G401.6 (cell line): Measurements from ENCODE around the gene KIFC1.
"Not testable (repeated sequence)": the region's sequence is repeated elsewhere in the genome, so short reads cannot be mapped to it uniquely, and the experiment has no call there.

Experiments
- FAIRE-seq: peaks from 2 replicates; lab custom pipeline; 2012; peaks lifted over from hg19 to GRCh38; lab: Jason Lieb, UNC

Gene KIFC1

DNA sequence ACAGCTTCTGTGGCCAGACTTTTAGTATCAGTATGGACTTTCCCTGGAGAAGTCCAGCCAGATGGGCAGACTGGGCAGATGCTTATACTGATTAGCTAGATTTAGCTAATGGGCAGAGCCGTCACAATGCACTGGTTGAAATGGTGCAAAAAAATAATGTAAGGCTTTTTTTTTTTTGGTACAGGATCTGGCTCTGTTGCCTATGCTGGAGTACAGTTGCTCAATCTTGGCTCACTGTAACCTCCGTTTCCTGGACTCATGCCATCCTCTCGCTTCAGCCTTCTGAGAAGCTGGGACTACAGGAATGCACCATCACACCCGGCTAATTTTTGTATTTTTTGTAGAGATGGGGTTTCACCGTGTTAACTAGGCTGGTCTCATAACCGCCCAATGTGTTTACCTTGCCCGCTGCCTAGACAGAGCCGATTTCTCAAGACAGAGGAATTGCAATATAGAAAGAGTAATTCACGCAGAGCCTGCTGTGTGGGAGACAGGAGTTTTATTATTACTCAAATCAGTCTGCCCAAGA is 16.4 kb upstream of the KIFC1 start:
- no peak for FAIRE-seq

- FAIRE-seq, result no peak
Measured at GRCh38 chr6:33377171-33377570, 14.5 kb upstream of the KIFC1 start.

- not testable (repeated sequence) for FAIRE-seq
Measured at GRCh38 chr6:33379184-33379583, 12.4 kb upstream of the KIFC1 start.

GRCh38 chr6:33380272-33380981 is 11.2 kb upstream of the KIFC1 start:
- FAIRE-seq, result no peak

GRCh38 chr6:33383427-33384185 is 8.0 kb upstream of the KIFC1 start:
- no peak for FAIRE-seq

- FAIRE-seq, result peak; percentile 84
Measured at GRCh38 chr6:33384581-33385020, 7.0 kb upstream of the KIFC1 start.

DNA sequence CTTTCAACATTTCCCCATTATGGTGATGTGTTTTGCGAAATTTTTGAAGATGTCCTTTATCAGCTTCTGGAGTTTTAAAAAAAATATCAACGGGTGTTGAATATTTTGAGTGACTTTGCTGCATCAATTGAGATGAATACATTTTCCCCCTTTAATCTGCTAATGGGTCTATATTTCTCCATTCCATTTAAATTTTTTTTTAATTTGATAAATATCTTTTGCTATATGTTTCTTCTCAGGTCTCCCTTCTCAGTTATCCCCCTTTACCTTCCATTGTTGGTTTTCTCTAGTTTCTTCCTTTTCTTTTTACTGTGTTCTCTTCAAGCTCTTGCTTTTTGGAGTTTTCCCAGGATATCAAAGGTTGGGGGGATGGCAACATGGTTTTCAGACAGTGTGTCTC is 1.4 kb upstream of the KIFC1 start:
- no peak for FAIRE-seq

DNA sequence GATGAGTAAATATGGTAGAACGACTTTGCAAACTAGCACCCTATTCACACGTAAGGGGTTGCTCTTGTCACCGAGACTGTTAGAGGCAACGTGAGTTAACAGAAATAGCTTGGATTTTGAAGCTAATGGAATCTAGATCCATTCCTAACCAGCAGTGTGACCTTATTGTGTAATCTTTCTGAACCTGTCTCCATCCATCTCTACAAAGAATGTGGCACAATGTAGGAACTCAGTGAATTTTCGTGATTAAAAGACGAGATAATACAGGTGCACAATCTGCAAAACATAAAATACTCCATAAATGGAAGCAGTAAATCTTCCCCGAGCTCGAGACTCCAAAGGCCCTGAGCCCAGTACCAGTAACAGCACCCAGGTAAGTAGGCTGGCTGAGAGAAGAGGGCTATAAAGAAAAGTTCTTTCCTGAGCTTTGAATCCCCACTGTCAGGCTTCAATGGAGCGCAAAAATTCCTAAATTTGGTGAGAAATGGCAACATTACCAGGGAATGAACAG is 801 bp upstream of the KIFC1 start:
- no peak for FAIRE-seq

DNA sequence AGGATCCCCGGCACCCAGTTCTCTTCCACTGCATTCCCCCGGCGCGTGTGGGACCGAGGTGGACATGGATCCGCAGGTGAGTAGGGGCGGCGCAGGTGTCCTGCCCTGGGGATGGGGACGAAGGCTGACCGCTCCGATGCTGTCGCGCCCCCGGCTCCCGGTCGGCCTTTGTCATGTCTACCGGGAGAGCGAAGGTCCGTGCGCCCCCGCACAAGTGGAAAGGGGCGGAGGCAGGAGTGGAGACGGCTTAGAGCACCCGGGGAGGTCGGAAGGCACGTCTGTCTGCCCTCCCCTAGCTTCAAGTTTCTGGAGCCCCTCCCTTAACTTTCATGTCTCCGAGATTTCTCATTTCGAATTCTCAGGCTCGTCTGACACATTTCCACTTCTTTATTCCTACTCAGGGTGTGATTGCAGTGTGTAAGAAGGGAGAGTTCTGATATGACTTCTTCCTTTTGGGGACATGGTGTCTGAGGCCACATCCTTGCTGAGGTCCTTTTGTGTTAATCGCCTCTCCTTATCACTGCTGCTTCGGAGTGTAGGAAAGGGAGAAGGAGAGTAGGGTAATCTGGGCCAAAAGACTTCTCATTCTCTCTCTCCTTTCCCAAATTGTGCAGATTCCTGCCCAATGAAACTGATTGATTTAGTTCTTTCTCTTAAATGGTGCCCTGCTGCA is 435 bp downstream of the KIFC1 start:
- FAIRE-seq, result no peak

DNA sequence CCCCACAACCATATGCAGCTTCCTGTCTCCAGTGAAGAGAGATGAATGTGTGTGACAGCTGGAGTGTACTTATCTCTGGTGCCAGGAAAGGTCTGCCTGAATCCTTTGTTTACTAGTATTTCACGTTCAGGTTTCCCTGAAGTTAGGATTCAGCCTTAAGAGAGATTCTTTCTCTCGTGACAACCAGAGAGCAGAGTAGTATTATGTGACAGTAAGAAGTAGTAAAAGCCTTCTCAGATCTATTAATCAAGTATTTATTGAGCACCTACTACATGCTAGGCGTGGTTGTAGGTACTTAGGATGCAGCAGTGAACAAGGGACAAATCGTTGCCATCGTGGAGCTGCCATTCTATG is 949 bp downstream of the KIFC1 start:
- FAIRE-seq, result no peak

- no peak for FAIRE-seq
Measured at GRCh38 chr6:33392979-33393378, 1.4 kb downstream of the KIFC1 start.

DNA sequence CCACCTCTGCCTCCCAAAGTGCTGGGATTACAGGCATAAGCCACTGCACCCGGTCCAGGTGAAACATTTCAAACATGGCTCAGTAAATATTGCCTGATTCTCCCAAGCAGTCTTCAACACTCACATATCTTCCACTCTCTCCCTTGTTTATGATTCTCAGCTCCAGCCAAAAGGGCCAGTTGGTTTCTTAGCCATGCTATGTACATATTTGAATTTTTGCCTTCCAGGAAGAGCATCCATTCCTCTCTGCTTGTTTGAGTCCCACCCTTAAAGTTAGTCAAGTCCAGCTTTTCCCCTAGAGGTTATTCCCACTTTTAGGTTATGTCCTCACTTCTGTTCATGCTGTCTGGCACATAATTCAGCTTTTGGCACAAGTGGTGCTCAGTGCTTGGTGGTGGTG is 5.9 kb downstream of the KIFC1 start:
- FAIRE-seq, result no peak

DNA sequence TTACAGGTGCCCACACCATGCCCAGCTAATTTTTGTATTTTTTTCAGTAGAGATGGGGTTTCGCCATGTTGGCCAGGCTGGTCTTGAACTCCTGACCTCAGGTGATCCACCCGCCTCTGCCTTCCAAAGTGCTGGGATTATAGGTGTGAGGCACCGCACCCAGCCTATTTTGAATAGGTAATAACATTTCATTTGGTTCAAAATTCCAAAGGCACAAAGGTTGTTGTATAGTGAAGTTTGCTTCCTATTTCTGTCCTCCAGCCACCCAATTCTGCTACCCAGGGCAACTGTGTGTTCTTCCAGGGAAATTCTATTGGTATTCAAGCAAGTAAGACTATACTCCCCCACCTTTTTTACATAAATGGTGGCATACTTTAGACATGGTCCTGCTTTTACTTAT is 7.0 kb downstream of the KIFC1 start:
- FAIRE-seq, result not testable (repeated sequence)

DNA sequence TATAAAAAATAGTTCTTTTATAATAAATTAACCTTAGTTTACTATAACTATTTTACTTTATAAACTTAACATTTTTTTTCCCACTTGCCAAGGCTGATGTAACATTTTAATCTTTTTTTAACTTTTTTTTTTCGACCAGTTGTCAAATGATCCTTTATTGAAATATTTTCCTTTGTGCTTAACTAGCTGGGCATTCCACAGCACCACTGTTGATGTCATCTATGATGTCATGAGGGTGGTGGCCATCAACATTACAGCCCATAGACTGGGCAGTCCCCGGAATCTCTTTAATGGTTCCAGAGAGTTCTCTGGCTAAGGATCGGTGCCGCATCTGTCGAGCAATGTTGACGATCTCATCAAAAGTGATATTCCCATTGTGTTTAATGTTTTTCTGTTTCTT is 8.3 kb downstream of the KIFC1 start:
- FAIRE-seq, result not testable (repeated sequence)

GRCh38 chr6:33404884-33405283 is 13.3 kb downstream of the KIFC1 start:
- no peak for FAIRE-seq

DNA sequence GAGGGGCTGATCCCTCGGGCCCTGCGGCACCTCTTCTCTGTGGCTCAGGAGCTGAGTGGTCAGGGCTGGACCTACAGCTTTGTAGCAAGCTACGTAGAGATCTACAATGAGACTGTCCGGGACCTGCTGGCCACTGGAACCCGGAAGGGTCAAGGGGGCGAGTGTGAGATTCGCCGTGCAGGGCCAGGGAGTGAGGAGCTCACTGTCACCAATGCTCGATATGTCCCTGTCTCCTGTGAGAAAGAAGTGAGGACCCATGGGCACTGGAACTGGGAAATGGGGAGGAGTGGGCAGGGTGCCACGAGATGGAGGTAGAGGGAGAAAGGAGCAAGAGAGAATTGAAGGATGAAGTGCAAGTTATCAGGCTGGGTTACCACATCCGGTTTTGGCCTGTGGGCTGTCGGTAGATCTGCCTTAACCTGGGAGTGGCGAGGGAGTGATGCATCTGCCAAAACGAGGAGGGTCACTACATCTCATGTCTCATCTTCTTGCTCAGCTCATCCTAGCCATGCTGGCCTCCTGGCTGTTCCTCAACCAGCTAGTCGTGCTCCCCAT is 13.8 kb downstream of the KIFC1 start:
- no peak for FAIRE-seq

DNA sequence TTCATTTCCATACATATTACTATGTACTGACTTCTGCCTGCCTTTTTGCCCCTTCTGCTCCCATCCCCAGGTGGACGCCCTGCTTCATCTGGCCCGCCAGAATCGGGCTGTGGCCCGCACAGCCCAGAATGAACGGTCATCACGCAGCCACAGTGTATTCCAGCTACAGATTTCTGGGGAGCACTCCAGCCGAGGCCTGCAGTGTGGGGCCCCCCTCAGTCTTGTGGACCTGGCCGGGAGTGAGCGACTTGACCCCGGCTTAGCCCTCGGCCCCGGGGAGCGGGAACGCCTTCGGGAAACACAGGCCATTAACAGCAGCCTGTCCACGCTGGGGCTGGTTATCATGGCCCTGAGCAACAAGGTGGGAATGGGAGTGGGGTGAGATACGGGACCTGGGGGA is 14.5 kb downstream of the KIFC1 start:
- no peak for FAIRE-seq

GRCh38 chr6:33407132-33407718 is 15.6 kb downstream of the KIFC1 start:
- peak; percentile 92 for FAIRE-seq

GRCh38 chr6:33410050-33410710 is 18.6 kb downstream of the KIFC1 start:
- FAIRE-seq, result peak; percentile 90

- no peak for FAIRE-seq
Measured at GRCh38 chr6:33410711-33411631, 19.3 kb downstream of the KIFC1 start, which contains the start of gene PHF1. Gene PHF1 (plus strand): TSS chr6:33411014. CDS start chr6:33412264, 1,250 bp downstream.
